K562 (cell line): ENCODE data around the gene NUP133. TPM values are rescaled to one million over a fixed set of nuclear protein-coding genes. Genes with fewer than 3 reads are reported as not detected.

ENCODE experiments used
- ARHGAP35 ChIP-seq: fragments of 450-650 bp; IDR thresholded peaks from 2 replicates; pipeline ENCODE4 v1.6.1; 2018; ENCODE audit not compliant: partially characterized antibody
- CBFB ChIP-seq: sonication (generic); formaldehyde crosslinking; IDR thresholded peaks from 2 replicates; pipeline ENCODE4 v1.4.0; 2020; ENCODE audit warnings: mild to moderate bottlenecking, missing genetic modification reagents
- CBX2 ChIP-seq: fragments of 200-600 bp; sonication (generic); IDR thresholded peaks from one replicate; pipeline ENCODE4 v1.6.1; 2012; ENCODE audit warnings: mild to moderate bottlenecking, low read length, inconsistent platforms; ENCODE audit not compliant: insufficient read depth, poor library complexity, severe bottlenecking
- HNRNPL ChIP-seq: fragments of 200-400 bp; formaldehyde crosslinking; IDR thresholded peaks from 2 replicates; pipeline ENCODE4 v1.6.1; 2017; ENCODE audit warnings: low read depth, mild to moderate bottlenecking, low read length
- KDM2B ChIP-seq: fragments of 250-450 bp; sonication (Bioruptor Pico); IDR thresholded peaks from 2 replicates; pipeline ENCODE4 v1.8.0; 2021; ENCODE audit warnings: mild to moderate bottlenecking, moderate library complexity
- KLF1 ChIP-seq: fragments of 450-650 bp; IDR thresholded peaks from 2 replicates; pipeline ENCODE4 v1.6.1; 2016; ENCODE audit warnings: missing genetic modification characterization, missing compliant biosample characterization
- MAFG ChIP-seq: fragments of 450-650 bp; conservative IDR thresholded peaks from 2 replicates; pipeline ENCODE4 v1.6.1; 2016; ENCODE audit warnings: missing genetic modification characterization, missing compliant biosample characterization
- MED1 ChIP-seq: sonication (generic); formaldehyde crosslinking; IDR thresholded peaks from 2 replicates; pipeline ENCODE4 v1.8.1; 2023; ENCODE audit warnings: missing genetic modification reagents, borderline replicate concordance
- RBM39 ChIP-seq: fragments of 200-400 bp; formaldehyde crosslinking; optimal IDR thresholded peaks from 2 replicates; pipeline ENCODE3; 2018; ENCODE audit warnings: low read depth, low read length
- TAL1 ChIP-seq: fragments of 450-650 bp; IDR thresholded peaks from 2 replicates; pipeline ENCODE4 v1.6.1; 2016; ENCODE audit warnings: mild to moderate bottlenecking
- ZFP36 ChIP-seq: fragments of 150-350 bp; IDR thresholded peaks from 2 replicates; pipeline ENCODE4 v1.6.1; 2018; ENCODE audit warnings: low read length, low read depth; ENCODE audit not compliant: partially characterized antibody
- ZNF212 ChIP-seq: fragments of 450-650 bp; formaldehyde crosslinking; IDR thresholded peaks from 2 replicates; pipeline ENCODE4 v1.4.0; 2020; ENCODE audit warnings: mild to moderate bottlenecking
- ZNF217 ChIP-seq: sonication (generic); formaldehyde crosslinking; IDR thresholded peaks from 2 replicates; pipeline ENCODE4 v1.8.0; 2022; ENCODE audit warnings: mild to moderate bottlenecking, missing genetic modification reagents
- ZNF347 ChIP-seq: fragments of 450-650 bp; formaldehyde crosslinking; IDR thresholded peaks from 2 replicates; pipeline ENCODE4 v1.4.0; 2020; ENCODE audit warnings: low read depth, mild to moderate bottlenecking, moderate library complexity
- ZNF695 ChIP-seq: fragments of 450-650 bp; formaldehyde crosslinking; IDR thresholded peaks from 2 replicates; pipeline ENCODE4 v1.4.0; 2020; ENCODE audit warnings: mild to moderate bottlenecking, moderate library complexity
- ZZZ3 ChIP-seq: fragments of 450-650 bp; IDR thresholded peaks from 2 replicates; pipeline ENCODE4 v1.6.1; 2016; ENCODE audit warnings: antibody characterized with exemption, mild to moderate bottlenecking, moderate library complexity
- polyA plus RNA-seq, 8 experiments: library from polyadenylated mRNA; depleted of rRNA in 4 of 8; stranded (reverse) in 5 of 8; unstranded in 3 of 8; fragments of >200 nt; fragmentation: Nextera tagmentation in 2 of 8; fragmentation: Illumina TruSeq in 1 of 8; extraction: Ambion mirVana in 2 of 8; extraction: Trizol in 1 of 8; gene quantifications; 2 replicates each; pipeline versions ENCODE4 v1.2.1 to v1.2.3, GENCODE V29; 2011 to 2014; ENCODE audit warnings: inconsistent platforms in 1 of 8, missing spikeins in 1 of 8
- total RNA-seq, 7 experiments: library from RNA; depleted of rRNA in 6 of 7; stranded (reverse); fragments of >200 nt in 6 of 7; fragmentation: Illumina TruSeq in 2 of 7; extraction: Trizol in 2 of 7; gene quantifications; 2 replicates each; pipeline versions ENCODE4 v1.2.1 to v1.2.3, GENCODE V29; 2011 to 2021; ENCODE audit warnings: low replicate concordance in 1 of 7
- TF ChIP-seq, protein P1 (sequence below): fragments of 200-800 bp; sonication (Bioruptor generic); IDR thresholded peaks from 2 replicates; pipeline ENCODE4 v1.6.1; 2016; ENCODE audit warnings: missing genetic modification characterization, missing compliant biosample characterization
- TF ChIP-seq, protein P2 (sequence below): fragments of 450-650 bp; conservative IDR thresholded peaks from 2 replicates; pipeline ENCODE4 v1.6.1; 2016; ENCODE audit warnings: missing genetic modification characterization, low read depth, mild to moderate bottlenecking, missing compliant biosample characterization, moderate library complexity
- TF ChIP-seq, protein P3 (sequence below): fragments of 250-450 bp; sonication (Bioruptor Pico); IDR thresholded peaks from 2 replicates; pipeline ENCODE4 v1.5.0; 2021

The NUP133 gene
- total and polyA plus RNA-seq, 9 of the 15 experiments (the other 6 are each of a cell fraction or from before 2014, with no cell fraction given): 21.7 to 85.1 (median 61.3) TPM

DNA sequence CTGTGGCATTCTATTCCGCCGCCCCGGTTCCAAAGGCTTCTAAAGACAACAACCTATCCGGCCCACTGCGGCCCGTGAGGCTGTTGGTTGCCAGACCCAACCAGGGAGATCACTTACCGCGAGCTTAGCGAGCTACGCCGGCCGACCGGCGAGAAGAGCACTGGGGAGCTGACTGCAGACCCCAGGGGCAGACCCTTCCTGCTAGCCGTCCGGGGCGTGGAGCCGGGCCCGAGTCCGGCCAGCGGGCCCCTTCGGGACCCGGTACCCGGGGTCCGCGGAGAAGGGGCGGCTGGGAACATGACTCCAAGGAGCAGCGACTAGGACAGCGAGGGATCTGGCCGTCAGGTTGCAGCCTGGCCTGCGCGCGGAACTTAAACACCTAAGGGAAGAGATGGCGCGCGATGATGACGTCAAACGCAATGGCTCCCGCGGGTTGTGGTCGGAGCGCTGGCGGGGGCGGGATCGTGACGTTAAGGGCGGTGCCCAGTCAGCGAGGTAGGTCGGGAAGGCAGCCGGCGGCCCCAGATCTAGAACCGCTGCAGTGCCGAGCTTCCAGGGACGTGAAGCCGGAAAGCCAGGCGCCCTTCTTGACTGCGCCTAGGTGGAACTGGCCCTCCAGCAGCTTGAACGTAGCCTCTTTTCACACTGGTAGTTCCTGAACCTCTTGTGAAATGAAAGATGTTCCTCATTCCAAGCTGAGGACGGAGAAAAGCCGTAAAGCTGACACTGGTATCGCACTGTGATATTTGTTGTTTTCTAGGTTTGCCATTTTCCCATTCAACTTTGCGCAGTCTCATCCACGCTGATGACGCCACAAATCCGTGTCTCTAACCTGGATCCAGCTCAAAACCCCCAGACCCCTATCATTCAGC lies at the start of gene NUP133 (continued):
- TF ChIP-seq, protein P1, sequence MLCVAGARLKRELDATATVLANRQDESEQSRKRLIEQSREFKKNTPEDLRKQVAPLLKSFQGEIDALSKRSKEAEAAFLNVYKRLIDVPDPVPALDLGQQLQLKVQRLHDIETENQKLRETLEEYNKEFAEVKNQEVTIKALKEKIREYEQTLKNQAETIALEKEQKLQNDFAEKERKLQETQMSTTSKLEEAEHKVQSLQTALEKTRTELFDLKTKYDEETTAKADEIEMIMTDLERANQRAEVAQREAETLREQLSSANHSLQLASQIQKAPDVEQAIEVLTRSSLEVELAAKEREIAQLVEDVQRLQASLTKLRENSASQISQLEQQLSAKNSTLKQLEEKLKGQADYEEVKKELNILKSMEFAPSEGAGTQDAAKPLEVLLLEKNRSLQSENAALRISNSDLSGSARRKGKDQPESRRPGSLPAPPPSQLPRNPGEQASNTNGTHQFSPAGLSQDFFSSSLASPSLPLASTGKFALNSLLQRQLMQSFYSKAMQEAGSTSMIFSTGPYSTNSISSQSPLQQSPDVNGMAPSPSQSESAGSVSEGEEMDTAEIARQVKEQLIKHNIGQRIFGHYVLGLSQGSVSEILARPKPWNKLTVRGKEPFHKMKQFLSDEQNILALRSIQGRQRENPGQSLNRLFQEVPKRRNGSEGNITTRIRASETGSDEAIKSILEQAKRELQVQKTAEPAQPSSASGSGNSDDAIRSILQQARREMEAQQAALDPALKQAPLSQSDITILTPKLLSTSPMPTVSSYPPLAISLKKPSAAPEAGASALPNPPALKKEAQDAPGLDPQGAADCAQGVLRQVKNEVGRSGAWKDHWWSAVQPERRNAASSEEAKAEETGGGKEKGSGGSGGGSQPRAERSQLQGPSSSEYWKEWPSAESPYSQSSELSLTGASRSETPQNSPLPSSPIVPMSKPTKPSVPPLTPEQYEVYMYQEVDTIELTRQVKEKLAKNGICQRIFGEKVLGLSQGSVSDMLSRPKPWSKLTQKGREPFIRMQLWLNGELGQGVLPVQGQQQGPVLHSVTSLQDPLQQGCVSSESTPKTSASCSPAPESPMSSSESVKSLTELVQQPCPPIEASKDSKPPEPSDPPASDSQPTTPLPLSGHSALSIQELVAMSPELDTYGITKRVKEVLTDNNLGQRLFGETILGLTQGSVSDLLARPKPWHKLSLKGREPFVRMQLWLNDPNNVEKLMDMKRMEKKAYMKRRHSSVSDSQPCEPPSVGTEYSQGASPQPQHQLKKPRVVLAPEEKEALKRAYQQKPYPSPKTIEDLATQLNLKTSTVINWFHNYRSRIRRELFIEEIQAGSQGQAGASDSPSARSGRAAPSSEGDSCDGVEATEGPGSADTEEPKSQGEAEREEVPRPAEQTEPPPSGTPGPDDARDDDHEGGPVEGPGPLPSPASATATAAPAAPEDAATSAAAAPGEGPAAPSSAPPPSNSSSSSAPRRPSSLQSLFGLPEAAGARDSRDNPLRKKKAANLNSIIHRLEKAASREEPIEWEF (CRISPR knock-in tag): no peak
- no peak for TF ChIP-seq MED1
- no peak for TF ChIP-seq MAFG (tag)
- TF ChIP-seq CBFB (CRISPR knock-in tag): peak; percentile 82; the same call in 1 of the 2 replicates
- TF ChIP-seq ZNF217 (CRISPR knock-in tag): no peak
- TF ChIP-seq ZFP36: no peak
- TF ChIP-seq, protein P2, sequence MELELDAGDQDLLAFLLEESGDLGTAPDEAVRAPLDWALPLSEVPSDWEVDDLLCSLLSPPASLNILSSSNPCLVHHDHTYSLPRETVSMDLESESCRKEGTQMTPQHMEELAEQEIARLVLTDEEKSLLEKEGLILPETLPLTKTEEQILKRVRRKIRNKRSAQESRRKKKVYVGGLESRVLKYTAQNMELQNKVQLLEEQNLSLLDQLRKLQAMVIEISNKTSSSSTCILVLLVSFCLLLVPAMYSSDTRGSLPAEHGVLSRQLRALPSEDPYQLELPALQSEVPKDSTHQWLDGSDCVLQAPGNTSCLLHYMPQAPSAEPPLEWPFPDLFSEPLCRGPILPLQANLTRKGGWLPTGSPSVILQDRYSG (tag): no peak
- no peak for TF ChIP-seq ZZZ3
- peak; percentile 98 for TF ChIP-seq KLF1 (tag)
- TF ChIP-seq ZNF695 (CRISPR knock-in tag): no peak
- TF ChIP-seq TAL1: no peak
- TF ChIP-seq CBX2: no peak
- TF ChIP-seq ZNF347 (CRISPR knock-in tag): no peak
- TF ChIP-seq HNRNPL: no peak
- TF ChIP-seq ARHGAP35: peak; percentile 58
- TF ChIP-seq KDM2B (CRISPR knock-in tag): peak; percentile 39; the same call in 1 of the 2 replicates
- TF ChIP-seq ZNF212 (CRISPR knock-in tag): no peak
- TF ChIP-seq, protein P3, sequence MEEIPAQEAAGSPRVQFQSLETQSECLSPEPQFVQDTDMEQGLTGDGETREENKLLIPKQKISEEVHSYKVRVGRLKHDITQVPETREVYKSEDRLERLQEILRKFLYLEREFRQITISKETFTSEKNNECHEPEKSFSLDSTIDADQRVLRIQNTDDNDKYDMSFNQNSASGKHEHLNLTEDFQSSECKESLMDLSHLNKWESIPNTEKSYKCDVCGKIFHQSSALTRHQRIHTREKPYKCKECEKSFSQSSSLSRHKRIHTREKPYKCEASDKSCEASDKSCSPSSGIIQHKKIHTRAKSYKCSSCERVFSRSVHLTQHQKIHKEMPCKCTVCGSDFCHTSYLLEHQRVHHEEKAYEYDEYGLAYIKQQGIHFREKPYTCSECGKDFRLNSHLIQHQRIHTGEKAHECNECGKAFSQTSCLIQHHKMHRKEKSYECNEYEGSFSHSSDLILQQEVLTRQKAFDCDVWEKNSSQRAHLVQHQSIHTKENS (CRISPR knock-in tag): no peak
- TF ChIP-seq RBM39: no peak
